ENCODE results near the gene DEPDC1B.
"Not testable (repeated sequence)": the region's sequence is repeated elsewhere in the genome, so short reads cannot be mapped to it uniquely, and the experiment has no call there.

DEPDC1B gene, protein sequence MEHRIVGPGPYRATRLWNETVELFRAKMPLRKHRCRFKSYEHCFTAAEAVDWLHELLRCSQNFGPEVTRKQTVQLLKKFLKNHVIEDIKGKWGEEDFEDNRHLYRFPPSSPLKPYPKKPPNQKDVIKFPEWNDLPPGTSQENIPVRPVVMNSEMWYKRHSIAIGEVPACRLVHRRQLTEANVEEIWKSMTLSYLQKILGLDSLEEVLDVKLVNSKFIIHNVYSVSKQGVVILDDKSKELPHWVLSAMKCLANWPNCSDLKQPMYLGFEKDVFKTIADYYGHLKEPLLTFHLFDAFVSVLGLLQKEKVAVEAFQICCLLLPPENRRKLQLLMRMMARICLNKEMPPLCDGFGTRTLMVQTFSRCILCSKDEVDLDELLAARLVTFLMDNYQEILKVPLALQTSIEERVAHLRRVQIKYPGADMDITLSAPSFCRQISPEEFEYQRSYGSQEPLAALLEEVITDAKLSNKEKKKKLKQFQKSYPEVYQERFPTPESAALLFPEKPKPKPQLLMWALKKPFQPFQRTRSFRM

DNA sequence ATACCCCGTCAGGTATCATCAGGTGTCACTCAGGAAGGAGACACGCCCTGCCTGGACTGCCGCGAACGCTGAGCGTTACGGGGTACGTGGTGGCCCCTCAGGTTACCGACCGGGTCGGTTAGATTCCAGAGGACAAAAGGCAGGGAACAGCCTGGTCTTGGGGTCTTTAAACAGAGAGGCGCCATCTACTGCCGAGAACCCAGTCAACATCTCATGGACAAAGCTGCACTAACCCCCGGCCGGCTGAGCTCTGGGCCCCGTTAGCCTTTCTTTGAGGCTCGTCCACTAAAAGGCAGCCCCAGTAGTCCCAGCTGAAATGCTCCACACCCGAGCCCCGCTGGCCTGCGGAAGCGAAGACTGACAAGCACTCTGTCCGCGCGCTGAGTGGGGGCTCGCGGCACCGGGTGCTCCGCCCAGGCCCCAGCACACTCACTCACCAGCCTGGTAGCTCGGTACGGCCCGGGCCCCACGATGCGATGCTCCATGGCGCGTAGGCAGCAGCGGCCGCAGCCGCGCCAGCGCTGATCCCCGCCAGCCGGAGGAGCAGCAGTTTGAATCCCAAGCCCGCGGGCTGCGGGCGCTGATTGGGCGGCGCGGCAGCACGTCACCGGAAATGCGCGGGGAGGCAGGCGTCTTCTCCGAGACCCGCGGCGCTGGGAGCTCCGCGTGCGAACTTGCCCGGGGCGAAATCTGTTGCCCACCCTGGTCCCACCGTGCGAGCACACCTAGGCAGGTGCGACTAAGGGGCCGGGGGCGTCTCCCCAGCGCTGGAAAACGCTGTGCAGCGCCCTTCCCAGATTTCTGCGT lies at the start of gene DEPDC1B:
TSS of gene DEPDC1B (minus strand) at position 558 of the 807 bp plus-strand sequence. CDS start at position 485, 73 bp downstream.
- DNase-seq: peak; percentile 32 to 89 (median 70)

DNA sequence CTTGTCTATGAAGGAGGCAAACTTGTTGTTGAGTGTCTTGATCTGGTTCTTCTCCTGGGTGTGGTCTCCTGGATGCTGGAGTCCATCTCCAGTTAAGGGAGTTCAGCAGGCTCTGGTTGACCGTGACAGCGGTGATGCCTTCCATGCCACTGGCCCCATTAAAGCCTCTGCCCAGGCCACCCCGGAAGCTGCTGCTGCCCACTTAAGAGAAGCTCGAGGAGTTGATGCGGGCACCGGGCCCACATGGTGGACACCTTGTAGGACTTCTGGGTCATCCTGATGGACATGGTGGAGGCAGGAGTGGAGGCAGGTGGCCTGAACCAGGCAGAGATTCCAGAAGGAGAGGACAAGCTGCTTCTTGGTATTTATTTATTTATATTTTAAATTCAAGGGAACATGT lies 44.7 kb upstream of the DEPDC1B start:
- DNase-seq: no peak

DNA sequence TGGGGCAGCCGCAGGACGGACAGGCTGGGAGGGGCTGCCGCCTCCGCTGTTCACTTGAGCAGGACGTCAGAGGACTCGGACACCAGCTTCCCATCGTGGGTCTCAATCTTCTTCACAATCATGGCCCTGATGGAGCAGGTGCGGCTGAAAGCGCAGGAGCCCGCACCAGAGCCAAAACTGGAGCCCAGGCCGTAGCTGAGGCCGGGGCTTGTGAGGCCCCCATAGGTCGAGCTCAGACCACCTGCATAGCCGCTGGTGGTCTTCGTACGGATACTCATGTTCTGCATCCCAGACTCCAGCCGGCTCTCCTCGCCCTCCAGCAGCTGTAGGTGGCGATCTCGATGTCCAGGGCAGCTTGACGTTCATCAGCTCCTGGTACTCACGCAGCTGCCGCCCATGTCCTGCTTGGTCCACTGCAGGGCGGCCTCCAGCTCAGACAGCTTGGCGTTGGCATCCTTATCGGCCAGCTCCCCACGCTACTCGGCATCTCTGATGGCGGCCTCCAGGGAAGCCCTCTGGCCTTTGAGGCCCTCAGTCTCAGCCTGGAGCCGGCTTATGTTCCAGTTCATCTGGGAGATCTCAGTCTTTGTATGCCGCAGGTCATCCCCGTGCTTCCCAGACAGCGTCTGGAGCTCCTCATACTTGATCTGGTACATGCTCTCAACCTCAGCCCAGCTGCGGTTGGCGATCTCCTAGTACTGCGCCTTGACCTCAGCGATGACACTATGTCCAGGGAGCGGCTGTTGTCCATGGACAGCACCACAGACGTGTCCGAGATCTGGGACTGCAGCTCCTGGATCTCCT lies 43.7 kb upstream of the DEPDC1B start:
- DNase-seq: no peak

DNA sequence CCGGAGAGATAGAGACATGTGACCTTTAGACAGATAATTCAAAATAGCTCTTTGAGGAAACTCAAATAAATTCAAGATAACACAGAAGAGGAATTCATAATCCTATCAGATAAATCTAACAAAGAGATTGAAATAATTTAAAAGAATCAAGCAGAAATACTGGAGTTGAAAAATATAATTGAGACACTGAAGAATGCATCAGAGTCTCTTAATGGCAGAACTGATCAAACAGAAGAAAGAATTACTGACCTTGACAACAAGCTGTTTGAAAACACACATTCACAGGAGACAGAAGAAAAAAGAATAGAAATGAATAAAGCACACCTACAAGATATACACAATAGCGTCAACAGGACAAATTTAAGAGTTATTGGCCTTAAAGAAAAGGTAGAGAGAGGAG lies 40.4 kb upstream of the DEPDC1B start:
- no peak for DNase-seq

DNA sequence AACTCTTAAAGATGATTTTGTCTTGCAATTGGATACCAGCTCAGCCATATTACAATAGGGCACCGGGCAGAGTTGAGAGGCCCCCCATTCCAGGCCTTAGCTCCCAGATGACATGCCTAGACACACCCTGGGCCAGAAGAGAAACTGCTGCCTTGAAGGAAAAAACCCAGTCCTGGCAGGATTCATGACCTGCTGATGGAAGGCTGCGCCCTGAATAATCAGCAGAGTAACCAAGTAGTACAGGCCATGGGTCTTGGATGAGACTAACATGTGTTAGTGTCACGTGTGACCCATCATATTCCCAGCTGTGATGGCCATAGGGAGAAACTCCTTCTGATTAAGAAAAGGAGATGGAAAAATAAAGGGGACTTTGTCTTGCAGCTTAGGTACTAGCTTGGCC lies 39.0 kb upstream of the DEPDC1B start:
- no peak for DNase-seq

DNA sequence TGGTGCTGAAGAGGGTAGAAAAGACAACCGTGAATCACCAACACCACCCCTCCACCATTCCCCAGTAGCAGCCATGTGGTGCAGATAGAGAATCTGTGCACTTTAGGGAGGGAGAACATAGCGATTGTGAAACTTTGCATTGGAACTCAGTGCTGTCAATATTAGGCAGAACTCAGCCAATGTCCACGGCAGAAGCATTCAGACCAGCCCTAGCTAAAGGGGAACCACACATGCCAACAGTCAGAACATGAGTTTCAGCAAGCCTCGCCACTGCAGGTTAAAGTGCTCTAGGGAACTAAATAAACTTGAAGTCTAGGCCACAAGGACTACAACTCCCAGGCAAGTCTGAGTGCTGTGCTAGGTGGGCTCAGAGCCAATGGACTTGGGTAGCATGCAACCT lies 38.5 kb upstream of the DEPDC1B start:
- no peak for DNase-seq

DNA sequence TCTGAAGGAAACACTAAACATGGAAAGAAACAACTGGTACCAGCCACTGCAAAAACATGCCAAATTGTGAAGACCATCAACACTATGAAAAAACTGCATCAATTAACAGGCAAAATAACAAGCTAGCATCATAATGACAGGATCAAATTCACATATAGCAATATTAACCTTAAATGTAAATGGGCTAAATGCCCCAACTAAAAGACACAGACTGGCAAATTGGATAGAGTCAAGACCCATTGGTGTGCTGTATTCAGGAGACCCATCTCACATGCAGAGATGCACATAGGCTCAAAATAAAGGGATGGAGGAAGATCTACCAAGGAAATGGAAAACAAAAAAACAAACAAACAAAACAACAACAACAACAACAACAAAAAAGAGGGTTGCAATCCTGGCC lies 30.9 kb upstream of the DEPDC1B start:
- not testable (repeated sequence) for DNase-seq

DNA sequence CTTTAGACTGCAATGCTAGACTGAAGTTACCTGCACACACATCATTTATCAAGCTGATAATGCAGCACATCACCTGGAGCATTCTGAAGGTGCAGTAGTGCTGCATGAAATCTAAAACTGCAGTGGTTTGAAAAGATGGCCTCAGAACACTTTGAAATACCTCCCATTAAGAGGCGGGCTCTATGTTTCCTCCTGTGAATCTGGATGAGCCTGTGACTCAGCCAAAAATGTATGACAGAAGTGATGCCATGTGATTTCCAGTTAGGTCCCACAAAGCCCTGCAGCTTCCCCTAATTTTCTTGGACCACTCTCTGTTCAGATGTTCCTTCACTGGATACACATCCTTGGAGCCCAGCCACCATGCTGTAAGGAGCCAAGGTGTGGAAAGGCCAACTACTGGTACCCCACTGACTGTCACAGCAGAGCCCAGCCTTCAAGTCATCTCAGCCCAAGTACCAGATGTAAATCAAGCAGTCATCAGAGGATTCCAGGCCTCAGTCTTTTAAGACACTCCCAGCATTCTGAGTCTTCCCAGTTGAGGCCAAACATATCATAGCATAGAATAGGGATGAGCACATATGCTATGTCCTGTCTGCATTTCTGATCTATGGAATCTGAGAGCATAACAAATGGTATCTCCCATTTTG lies 27.2 kb upstream of the DEPDC1B start:
- DNase-seq: no peak

DNA sequence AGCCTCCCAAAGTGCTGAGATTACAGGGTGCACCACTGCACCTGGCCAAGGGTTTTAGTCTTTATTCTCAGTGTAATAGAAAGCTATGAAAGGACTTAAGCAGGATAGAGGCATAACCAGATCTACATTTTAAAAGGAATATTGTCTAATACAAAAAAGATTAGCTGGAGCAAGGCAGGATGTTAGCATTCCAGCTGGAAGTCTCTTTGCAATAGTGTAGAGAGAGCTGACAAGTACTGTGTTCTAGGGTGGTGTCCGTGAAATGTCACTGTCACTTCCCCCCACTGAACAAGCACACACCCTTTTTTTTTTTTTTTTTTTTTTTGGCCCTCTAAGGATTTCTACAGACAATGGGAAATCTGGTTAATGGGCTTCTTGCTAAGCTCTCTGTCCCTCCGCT lies 24.2 kb upstream of the DEPDC1B start:
- DNase-seq: no peak

DNA sequence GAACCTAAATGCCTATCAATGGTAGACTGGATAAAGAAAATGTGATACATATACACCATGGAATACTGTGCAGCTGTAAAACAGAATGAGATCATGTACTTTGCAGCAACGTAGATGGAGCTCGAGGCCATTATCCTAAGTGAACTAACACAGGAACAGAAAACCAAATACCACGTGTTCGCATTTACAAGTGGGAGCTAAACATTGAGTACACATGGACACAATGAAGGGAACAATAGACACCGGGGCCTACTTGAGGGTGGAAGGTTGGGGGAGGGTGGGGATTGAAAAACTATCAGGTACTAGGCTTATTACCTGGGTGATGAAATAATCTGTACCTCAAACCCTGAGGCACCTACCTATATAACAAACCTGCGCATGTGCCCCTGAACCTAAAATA lies 22.4 kb upstream of the DEPDC1B start:
- DNase-seq: no peak

DNA sequence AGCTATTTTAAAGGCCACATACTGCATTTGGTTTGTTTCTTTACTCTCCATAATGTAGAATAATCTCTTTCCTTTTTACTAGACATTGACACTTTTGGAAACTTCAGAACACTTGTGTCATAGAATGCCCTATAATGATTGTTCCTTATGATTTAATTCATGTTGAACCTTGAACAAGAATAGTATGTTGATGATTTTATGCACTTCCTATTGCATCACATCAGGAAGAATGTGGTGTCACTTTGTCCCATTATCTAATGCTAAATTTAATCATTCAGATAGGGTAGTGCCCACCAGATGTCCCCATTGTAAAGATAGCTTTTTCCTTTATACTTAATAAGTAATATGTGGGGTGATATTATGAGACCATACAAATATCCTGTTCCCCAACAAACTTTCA lies 19.4 kb upstream of the DEPDC1B start:
- no peak for DNase-seq

DNA sequence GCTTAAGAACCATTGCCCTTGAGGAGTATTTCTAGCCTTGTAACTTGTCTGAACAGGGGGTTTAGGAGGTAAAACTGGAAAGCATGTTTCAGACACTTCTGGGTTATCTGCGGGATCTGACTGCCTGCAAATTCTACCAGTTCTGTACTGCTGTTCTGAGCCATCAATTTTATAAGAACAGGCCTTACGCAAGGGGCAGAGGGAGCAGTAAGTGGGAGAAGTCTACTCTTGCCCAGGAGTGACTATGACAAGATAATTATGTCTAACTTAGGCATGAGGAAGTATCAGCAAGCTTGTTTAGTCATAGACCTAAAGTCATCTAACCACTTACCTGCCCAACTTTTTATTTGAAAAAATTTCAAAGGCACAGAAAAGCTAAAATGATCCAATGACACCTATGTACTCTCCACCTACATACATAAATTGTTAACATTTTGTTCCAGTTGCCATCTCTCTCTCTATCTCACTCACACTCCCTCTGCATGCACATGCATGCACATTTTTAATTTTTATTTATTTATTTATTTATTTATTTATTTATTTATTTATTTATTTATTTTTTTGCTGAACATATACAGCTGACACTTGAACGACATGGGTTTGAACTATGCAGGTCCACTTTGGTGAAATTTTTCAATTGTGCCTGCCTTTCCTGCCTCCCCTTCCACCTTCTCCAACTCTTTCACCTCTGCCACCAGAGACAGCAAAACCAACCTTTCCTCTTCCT lies 18.4 kb upstream of the DEPDC1B start:
- no peak for DNase-seq

DNA sequence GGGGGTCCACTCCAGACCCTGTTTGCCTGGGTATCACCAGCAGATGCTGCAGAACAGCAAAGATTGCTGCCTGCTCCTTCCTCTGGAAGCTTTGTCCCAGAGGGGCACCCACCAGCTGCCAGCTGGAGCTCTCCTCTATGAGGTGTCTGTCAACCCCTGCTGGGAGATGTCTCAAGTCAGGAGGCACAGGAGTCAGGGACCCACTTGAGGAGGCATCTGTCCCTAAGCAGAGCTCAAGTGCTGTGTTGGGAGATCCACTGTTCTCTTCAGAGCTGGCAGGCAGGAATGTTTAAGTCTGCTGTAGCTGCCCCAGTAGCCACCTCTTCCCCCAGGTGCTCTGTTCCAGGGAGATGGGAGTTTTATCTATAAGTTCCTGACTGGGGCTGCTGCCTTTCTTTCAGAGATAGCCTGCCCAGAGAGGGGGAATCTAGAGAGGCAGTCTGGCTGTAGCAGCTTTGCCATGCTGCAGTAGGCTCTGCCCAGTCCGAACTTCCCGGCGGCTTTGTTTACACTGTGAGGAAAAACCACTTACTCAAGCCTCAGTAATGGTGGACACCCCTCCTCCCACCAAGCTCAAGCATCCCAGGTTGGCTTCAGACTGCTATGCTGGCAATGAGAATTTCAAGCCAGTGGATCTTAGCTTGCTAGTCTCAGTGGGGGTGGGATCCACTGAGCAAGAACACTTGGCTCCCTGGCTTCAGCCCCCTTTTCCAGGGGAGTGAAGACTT lies 15.4 kb upstream of the DEPDC1B start:
- not testable (repeated sequence) for DNase-seq

DNA sequence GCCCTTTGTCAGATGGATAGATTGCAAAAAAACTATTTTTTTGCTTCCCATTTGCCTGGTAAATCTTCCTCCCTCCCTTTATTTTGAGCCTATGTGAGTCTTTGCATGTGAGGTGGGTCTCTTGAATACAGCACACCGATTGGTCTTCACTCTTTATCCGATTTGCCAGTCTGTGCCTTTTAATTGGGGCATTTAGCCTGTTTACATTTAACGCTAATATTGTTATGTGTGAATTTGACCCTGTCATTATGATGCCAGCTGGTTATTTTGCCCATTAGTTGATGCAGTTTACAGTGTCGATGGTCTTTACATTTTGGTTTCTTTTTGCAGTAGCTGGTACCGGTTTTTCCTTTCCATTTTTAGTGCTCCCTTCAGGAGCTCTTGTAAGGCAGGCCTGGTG lies 13.0 kb upstream of the DEPDC1B start:
- no peak for DNase-seq

DNA sequence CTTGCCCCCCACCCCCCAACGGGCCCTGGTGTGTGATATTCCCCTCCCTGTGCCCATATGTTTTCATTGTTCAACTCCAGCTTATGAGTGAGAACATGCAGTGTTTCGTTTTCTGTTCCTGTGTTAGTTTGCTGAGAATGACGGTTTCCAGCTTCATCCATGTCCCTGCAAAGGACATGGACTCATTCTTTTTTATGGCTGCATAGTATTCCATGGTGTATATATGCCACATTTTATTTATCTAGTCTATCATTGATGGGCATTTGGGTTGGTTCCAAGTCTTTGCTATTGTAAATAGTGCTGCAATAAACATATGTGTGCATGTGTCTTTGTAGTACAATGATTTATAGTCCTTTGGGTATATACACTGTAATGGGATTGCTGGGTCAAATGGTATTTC lies 11.9 kb upstream of the DEPDC1B start:
- DNase-seq: not testable (repeated sequence)

DNA sequence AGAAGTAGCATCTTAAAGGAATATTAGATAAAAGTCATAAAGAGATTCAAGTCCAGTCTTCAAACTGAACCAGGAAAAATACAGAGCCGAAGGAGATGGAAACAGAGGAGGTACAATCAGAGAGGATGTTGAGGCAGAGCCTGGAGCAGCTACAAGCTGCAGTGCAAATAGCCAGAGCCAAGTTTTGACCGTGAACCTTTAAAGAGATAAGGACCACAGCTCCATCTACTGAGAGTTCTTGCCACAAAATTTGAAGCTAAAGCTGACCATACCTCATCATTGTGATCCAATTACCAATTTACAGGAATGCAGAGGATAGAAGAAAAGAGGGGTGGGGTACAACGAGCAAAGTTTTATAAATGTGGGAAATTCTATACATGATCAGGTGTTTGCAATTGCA lies 10.4 kb upstream of the DEPDC1B start:
- no peak for DNase-seq

DNA sequence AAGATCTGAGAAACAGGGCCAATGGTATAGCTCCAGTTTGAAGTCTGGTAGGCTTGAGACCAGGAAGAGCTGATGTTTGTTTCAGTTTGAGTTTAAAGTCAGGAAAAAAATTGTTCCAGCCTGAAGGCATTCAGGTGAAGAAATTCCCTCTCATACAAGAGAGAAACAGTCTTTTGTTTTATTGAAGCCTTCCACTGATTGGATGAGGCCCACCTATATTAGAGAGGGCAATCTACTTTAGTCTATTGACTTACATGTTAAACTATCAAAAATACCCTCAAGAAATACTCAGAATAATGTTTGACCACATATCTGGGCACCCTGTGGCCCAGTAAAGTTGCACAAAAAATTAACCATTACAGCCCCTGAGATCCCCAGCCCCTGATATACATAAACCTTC lies 5.2 kb upstream of the DEPDC1B start:
- DNase-seq: no peak

DNA sequence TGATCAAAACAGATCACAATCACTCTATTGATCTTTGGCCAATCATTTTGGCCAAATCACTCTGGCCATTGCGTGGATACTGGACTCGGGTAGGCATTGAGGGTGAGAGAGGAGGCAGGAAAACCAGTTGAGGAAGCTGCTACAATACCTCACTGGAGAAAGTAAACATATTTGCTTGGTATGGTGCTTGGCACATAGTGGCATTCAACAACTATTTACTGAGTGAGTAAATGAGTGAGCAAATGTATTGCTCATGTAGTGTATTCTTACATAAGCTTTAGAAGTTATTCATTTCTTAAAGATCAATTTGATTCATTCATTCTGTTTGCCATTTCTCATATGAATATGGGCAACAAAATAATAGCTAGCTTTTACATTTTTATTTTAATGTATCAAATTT lies 4.0 kb upstream of the DEPDC1B start:
- DNase-seq: no peak

DNA sequence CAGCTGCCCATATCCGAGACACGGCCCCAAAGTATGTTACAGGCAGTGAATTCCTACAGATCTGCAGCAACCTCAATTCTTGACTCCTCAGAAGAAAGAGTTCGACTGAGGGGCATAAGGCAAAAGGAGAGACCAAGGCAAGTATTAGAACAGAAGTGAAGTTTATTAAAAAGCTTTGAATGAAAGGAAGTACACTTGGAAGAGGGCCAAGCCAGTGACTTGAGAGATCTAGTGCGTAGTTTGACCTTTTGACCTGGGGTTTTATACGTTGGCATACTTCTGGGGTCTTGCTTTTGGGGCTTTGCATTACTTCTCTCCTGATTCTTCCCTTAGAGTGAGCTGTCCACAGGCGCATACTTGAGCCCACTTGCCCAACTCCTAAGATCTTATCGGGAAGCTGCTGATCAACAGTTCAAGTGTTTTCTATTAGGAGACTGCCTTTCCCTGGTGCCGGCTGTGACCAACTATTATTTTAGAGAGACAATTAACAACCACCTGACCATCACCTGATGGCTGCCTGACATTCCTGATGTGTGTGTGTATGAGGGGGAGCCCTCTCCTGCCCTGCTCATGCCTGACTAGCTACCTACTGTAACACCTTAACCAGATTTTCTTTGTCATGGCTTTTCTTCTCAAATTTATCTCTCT lies 1.5 kb upstream of the DEPDC1B start:
- no peak for DNase-seq
